WTC11 (cell line): ENCODE measurements around the gene TOR3A. TPM values are rescaled to one million over a fixed set of nuclear protein-coding genes. Genes with fewer than 3 reads are reported as not detected.

Experiments used
- ATAC-seq: fragments of 200-7000 bp; cut with Tn5 transposase; 2 replicates; pipeline ENCODE4 v1.10.0; 2021; ENCODE audit warnings: mild to moderate bottlenecking, moderate library complexity
- CTCF ChIA-PET: fragments of 300-600 bp; sonication (Branson Sonifier 250); formaldehyde crosslinking; loops from one replicate; lab custom pipeline; 2021; ENCODE audit warnings: antibody characterized with exemption; lab: Charles Lee
- POLR2A ChIA-PET: fragments of 350-600 bp; sonication (Branson Sonifier 250); formaldehyde crosslinking; loops from one replicate; lab custom pipeline; 2021; ENCODE audit warnings: antibody characterized with exemption; lab: Charles Lee
- DNase-seq: peaks from one replicate; pipeline ENCODE4 v3.0.0; 2021; ENCODE audit warnings: low spot score
- H3K27ac Mint-ChIP-seq: 2 replicates; pipeline ENCODE4 v1.8.0; 2021; ENCODE audit warnings: mixed read lengths
- H3K27me3 Mint-ChIP-seq: 2 replicates; pipeline ENCODE4 v1.8.0; 2021; ENCODE audit warnings: low read depth, mild to moderate bottlenecking, moderate library complexity, mixed read lengths
- H3K36me3 Mint-ChIP-seq: 2 replicates; pipeline ENCODE4 v1.8.0; 2021; ENCODE audit warnings: mixed read lengths
- H3K4me1 Mint-ChIP-seq: 2 replicates; pipeline ENCODE4 v1.8.0; 2022; ENCODE audit warnings: mixed read lengths
- H3K4me3 Mint-ChIP-seq: 2 replicates; pipeline ENCODE4 v1.8.0; 2021; ENCODE audit warnings: mild to moderate bottlenecking, moderate library complexity, mixed read lengths
- H3K9me3 Mint-ChIP-seq: 2 replicates; pipeline ENCODE4 v1.8.0; 2021; ENCODE audit warnings: mixed read lengths
- CREB1 ChIP-seq: sonication (generic); formaldehyde crosslinking; IDR thresholded peaks from 2 replicates; pipeline ENCODE4 v1.8.0; 2023; ENCODE audit warnings: mild to moderate bottlenecking, missing genetic modification reagents
- ERG ChIP-seq: fragments of 250-450 bp; sonication (Bioruptor Pico); IDR thresholded peaks from 2 replicates; pipeline ENCODE4 v1.8.0; 2021; ENCODE audit warnings: mild to moderate bottlenecking
- FOXJ3 ChIP-seq: sonication (generic); formaldehyde crosslinking; IDR thresholded peaks from 2 replicates; pipeline ENCODE4 v1.9.0; 2021; ENCODE audit warnings: missing genetic modification reagents, mild to moderate bottlenecking, borderline replicate concordance
- GRHL2 ChIP-seq: fragments of 250-450 bp; sonication (Bioruptor Pico); IDR thresholded peaks from 2 replicates; pipeline ENCODE4 v1.8.0; 2022; ENCODE audit warnings: mild to moderate bottlenecking, moderate library complexity; ENCODE audit not compliant: insufficient replicate concordance, severe bottlenecking
- MAX ChIP-seq: sonication (generic); formaldehyde crosslinking; IDR thresholded peaks from 2 replicates; pipeline ENCODE4 v1.8.0; 2022; ENCODE audit warnings: mild to moderate bottlenecking, missing genetic modification reagents
- MLX ChIP-seq: sonication (generic); formaldehyde crosslinking; IDR thresholded peaks from 2 replicates; pipeline ENCODE4 v1.8.1; 2023; ENCODE audit warnings: mild to moderate bottlenecking, missing genetic modification reagents, moderate library complexity
- PREB ChIP-seq: sonication (generic); formaldehyde crosslinking; IDR thresholded peaks from 2 replicates; pipeline ENCODE4 v1.8.1; 2022; ENCODE audit warnings: mild to moderate bottlenecking, missing genetic modification reagents, moderate library complexity, borderline replicate concordance
- TCF7 ChIP-seq: sonication (generic); formaldehyde crosslinking; IDR thresholded peaks from 2 replicates; pipeline ENCODE4 v1.8.0; 2022; ENCODE audit warnings: mild to moderate bottlenecking, low read depth, missing genetic modification reagents, moderate library complexity
- TP53 ChIP-seq: sonication (generic); formaldehyde crosslinking; IDR thresholded peaks from 2 replicates; pipeline ENCODE4 v1.8.1; 2023; ENCODE audit warnings: mild to moderate bottlenecking, missing genetic modification reagents
- USF1 ChIP-seq: sonication (generic); formaldehyde crosslinking; IDR thresholded peaks from 2 replicates; pipeline ENCODE4 v1.8.0; 2022; ENCODE audit warnings: mild to moderate bottlenecking, missing genetic modification reagents
- USF2 ChIP-seq: sonication (generic); formaldehyde crosslinking; IDR thresholded peaks from 2 replicates; pipeline ENCODE4 v1.8.1; 2023; ENCODE audit warnings: mild to moderate bottlenecking, missing genetic modification reagents, moderate library complexity
- ZNF263 ChIP-seq: sonication (generic); formaldehyde crosslinking; IDR thresholded peaks from 2 replicates; pipeline ENCODE4 v1.8.1; 2022; ENCODE audit warnings: low read depth, mild to moderate bottlenecking, moderate library complexity, missing genetic modification reagents
- ZNF281 ChIP-seq: sonication (generic); formaldehyde crosslinking; IDR thresholded peaks from 2 replicates; pipeline ENCODE4 v1.8.0; 2023; ENCODE audit warnings: mild to moderate bottlenecking, missing genetic modification reagents
- ZNF396 ChIP-seq: fragments of 250-450 bp; sonication (Bioruptor Pico); IDR thresholded peaks from 2 replicates; pipeline ENCODE4 v1.8.0; 2021; ENCODE audit warnings: mild to moderate bottlenecking, moderate library complexity, borderline replicate concordance
- ZNF423 ChIP-seq: fragments of 250-450 bp; sonication (Bioruptor Pico); IDR thresholded peaks from 2 replicates; pipeline ENCODE4 v2.1.2; 2022; ENCODE audit warnings: mild to moderate bottlenecking, moderate library complexity
- ZNF512 ChIP-seq: sonication (generic); formaldehyde crosslinking; IDR thresholded peaks from 2 replicates; pipeline ENCODE4 v1.8.1; 2022; ENCODE audit warnings: missing genetic modification reagents, borderline replicate concordance
- ZNF671 ChIP-seq: fragments of 250-450 bp; sonication (Bioruptor Pico); IDR thresholded peaks from 2 replicates; pipeline ENCODE4 v1.8.0; 2021; ENCODE audit warnings: mild to moderate bottlenecking
- total RNA-seq: library from RNA; stranded (reverse); gene quantifications from 3 replicates; pipeline ENCODE4 v1.2.3, GENCODE V29; 2021

TOR3A gene
- total RNA-seq, 1 experiment from 2014 or later = 20.5 TPM

- TF ChIP-seq ZNF263 (CRISPR knock-in tag) = no peak
- TF ChIP-seq ERG (CRISPR knock-in tag) = no peak
- TF ChIP-seq PREB (CRISPR knock-in tag) = no peak
- TF ChIP-seq TCF7 (CRISPR knock-in tag) = no peak
- TF ChIP-seq MLX (CRISPR knock-in tag) = no peak
- no peak for TF ChIP-seq GRHL2 (CRISPR knock-in tag)
These were observed 44.6 kb downstream of the TOR3A start (continued) for GRCh38 chr1:179126338-179127060.

GRCh38 chr1:179127163-179127895 is 45.5 kb downstream of the TOR3A start:
- Mint-ChIP-seq H3K4me3 (no peak overlapping the region), H3K36me3 (peaks cover 15% of the 10 kb centered on the region), H3K27ac (no peak overlapping the region), H3K9me3 (no peaks in the 10 kb centered on the region), H3K27me3 (no peaks in the 10 kb centered on the region), H3K4me1 (no peaks in the 10 kb centered on the region)
- POLR2A ChIA-PET = no interaction called here
- TF ChIP-seq ZNF396 (no peak), MAX (CRISPR knock-in tag) (no peak), TP53 (CRISPR knock-in tag) (no peak), USF1 (CRISPR knock-in tag) (no peak), ZNF512 (CRISPR knock-in tag) (no peak), USF2 (CRISPR knock-in tag) (no peak), ZNF671 (no peak), ZNF423 (CRISPR knock-in tag) (no peak), ZNF281 (CRISPR knock-in tag) (no peak), FOXJ3 (CRISPR knock-in tag) (no peak), CREB1 (CRISPR knock-in tag) (no peak)
- DNase-seq = no peak
- ATAC-seq = no peak
- CTCF ChIA-PET = no interaction called here
